SU-DHL-6 (cell line): Measurements from ENCODE around the gene CSNK1D.

Source experiments
- H2AFZ ChIP-seq: fragments of 200-600 bp; sonication (generic); 2 replicates; pipeline ENCODE4 v1.6.1; 2014; ENCODE audit warnings: low read depth, mild to moderate bottlenecking, moderate library complexity, mixed read lengths, antibody characterized with exemption, low read length; ENCODE audit not compliant: severe bottlenecking
- H3F3A ChIP-seq: fragments of 200-600 bp; shearing (Covaris generic); 2 replicates; pipeline ENCODE4 v1.6.0; 2016; ENCODE audit warnings: antibody characterized with exemption, mild to moderate bottlenecking; ENCODE audit not compliant: insufficient read depth
- H3K27ac ChIP-seq: fragments of 200-600 bp; sonication (generic); 2 replicates; pipeline ENCODE4 v1.5.1; 2016; ENCODE audit warnings: low read depth, mild to moderate bottlenecking, low read length, moderate library complexity, mixed read lengths
- H3K27me3 ChIP-seq: fragments of 200-600 bp; sonication (generic), shearing (Covaris generic); 2 replicates; pipeline ENCODE4 v1.6.0; 2014; ENCODE audit warnings: mild to moderate bottlenecking, low read length
- H3K36me3 ChIP-seq: fragments of 200-600 bp; sonication (generic); 2 replicates; pipeline ENCODE4 v1.6.1; 2014; ENCODE audit warnings: mild to moderate bottlenecking, low read length, mixed read lengths
- H3K4me2 ChIP-seq: fragments of 300-600, 200-600 bp; shearing (Covaris generic), sonication (generic); 2 replicates; pipeline ENCODE4 v1.6.0; 2014; ENCODE audit warnings: low read length, low read depth, mild to moderate bottlenecking; ENCODE audit not compliant: poor library complexity, severe bottlenecking
- H3K4me3 ChIP-seq: fragments of 200-600 bp; sonication (generic); 2 replicates; pipeline ENCODE4 v1.5.1; 2014; ENCODE audit warnings: antibody characterized with exemption, low read length, mild to moderate bottlenecking, mixed read lengths; ENCODE audit not compliant: insufficient read depth, poor library complexity, severe bottlenecking
- H3K79me2 ChIP-seq: fragments of 200-600 bp; sonication (generic); 2 replicates; pipeline ENCODE4 v1.6.1; 2014; ENCODE audit warnings: mild to moderate bottlenecking, low read length, moderate library complexity; ENCODE audit not compliant: insufficient read depth
- H3K9ac ChIP-seq: fragments of 200-600 bp; sonication (generic); 2 replicates; pipeline ENCODE4 v1.7.0; 2014; ENCODE audit warnings: mild to moderate bottlenecking, low read length
- H3K9me2 ChIP-seq: fragments of 200-600 bp; sonication (generic); replicated peaks from 2 replicates; pipeline ENCODE4 v1.6.1; 2014; ENCODE audit warnings: low read length; ENCODE audit not compliant: insufficient read depth
- H3K9me3 ChIP-seq: fragments of 200-600 bp; sonication (generic); 2 replicates; pipeline ENCODE4 v1.6.1; 2014; ENCODE audit warnings: low read length, mixed read lengths; ENCODE audit not compliant: insufficient read depth
- H4K20me1 ChIP-seq: fragments of 200-600 bp; sonication (generic); 2 replicates; pipeline ENCODE4 v1.6.1; 2014; ENCODE audit warnings: low read depth, mild to moderate bottlenecking, antibody characterized with exemption, low read length, moderate library complexity, mixed read lengths
- EZH2phosphoT487 ChIP-seq: fragments of 200-600 bp; sonication (generic), shearing (Covaris generic); conservative IDR thresholded peaks from 2 replicates; pipeline ENCODE4 v1.6.1; 2018; ENCODE audit warnings: mild to moderate bottlenecking, antibody characterized with exemption, low read length, moderate library complexity, mixed read lengths
- TF ChIP-seq, protein P1 (sequence below): fragments of 200-600 bp; sonication (generic); IDR thresholded peaks from one replicate; pipeline ENCODE4 v1.5.1; 2017; ENCODE audit warnings: antibody characterized with exemption, mild to moderate bottlenecking, low read length, moderate library complexity; ENCODE audit not compliant: insufficient read depth, poor library complexity, severe bottlenecking

The CSNK1D gene

GRCh38 chr17:82253179-82253544 lies 20.3 kb downstream of the CSNK1D start:
- Histone ChIP-seq H4K20me1 (no peaks in the 10 kb centered on the region; the same call in 1 of the 2 replicates), H3K27ac (no peak overlapping the region), H3K79me2 (peaks cover 8% of the 10 kb centered on the region; the same call in 1 of the 2 replicates), H2AFZ (no peak overlapping the region), H3K27me3 (no peaks in the 10 kb centered on the region), H3K9ac (no peak overlapping the region), H3K4me2 (no peak overlapping the region), H3K4me3 (no peak overlapping the region), H3K36me3 (peaks cover 19% of the 10 kb centered on the region), H3F3A (no peaks in the 10 kb centered on the region), H3K9me3 (no peaks in the 10 kb centered on the region), H3K9me2 (no peaks in the 10 kb centered on the region)
- TF ChIP-seq, protein P1, sequence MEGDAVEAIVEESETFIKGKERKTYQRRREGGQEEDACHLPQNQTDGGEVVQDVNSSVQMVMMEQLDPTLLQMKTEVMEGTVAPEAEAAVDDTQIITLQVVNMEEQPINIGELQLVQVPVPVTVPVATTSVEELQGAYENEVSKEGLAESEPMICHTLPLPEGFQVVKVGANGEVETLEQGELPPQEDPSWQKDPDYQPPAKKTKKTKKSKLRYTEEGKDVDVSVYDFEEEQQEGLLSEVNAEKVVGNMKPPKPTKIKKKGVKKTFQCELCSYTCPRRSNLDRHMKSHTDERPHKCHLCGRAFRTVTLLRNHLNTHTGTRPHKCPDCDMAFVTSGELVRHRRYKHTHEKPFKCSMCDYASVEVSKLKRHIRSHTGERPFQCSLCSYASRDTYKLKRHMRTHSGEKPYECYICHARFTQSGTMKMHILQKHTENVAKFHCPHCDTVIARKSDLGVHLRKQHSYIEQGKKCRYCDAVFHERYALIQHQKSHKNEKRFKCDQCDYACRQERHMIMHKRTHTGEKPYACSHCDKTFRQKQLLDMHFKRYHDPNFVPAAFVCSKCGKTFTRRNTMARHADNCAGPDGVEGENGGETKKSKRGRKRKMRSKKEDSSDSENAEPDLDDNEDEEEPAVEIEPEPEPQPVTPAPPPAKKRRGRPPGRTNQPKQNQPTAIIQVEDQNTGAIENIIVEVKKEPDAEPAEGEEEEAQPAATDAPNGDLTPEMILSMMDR, result no peak
- no peak for TF ChIP-seq EZH2phosphoT487

DNA sequence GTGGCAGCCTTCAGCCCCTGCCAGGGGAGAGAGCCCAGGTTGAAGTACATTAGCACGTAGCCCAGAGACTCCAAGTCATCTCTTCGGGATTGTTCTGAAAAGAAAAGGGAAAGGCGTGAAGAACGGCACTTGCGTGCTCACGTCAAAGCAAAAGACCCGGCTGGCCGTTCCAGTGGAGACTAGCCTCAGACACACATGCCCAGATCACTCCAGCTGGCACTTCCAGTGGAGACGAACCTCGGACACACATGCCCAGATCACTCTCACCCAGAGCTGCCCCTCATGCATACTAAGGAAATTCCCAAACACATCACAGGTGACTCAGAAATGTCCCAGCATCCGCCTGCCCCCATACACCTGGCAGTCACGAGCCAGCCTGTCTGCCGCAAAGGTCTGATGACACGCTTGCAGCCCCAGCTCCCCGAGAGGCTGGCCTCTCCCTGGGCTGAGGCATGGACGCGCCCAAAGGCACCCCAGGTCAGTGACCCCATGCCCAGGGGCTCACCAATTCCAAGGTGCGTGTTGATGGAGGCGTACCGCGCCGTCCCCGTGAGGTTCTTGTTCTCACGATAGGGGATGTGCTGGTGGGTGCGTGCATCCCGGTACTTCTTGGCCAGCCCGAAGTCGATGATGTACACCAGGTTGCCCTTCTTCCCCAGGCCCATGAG lies 20.9 kb downstream of the CSNK1D start:
- no peaks in the 10 kb centered on the region; the same call in 1 of the 2 replicates for H4K20me1 ChIP-seq
- H3K36me3 ChIP-seq, result peaks cover 19% of the 10 kb centered on the region
- no peak overlapping the region for H3K4me3 ChIP-seq
- H3K79me2 ChIP-seq, result peaks cover 8% of the 10 kb centered on the region; the same call in 1 of the 2 replicates
- no peak for TF ChIP-seq EZH2phosphoT487
- TF ChIP-seq, protein P1, result no peak
- no peaks in the 10 kb centered on the region for H3K27me3 ChIP-seq
- H3K4me2 ChIP-seq, result no peak overlapping the region
- no peak overlapping the region for H3K27ac ChIP-seq
- no peak overlapping the region for H2AFZ ChIP-seq
- H3F3A ChIP-seq, result no peaks in the 10 kb centered on the region
- no peak overlapping the region for H3K9ac ChIP-seq
- no peaks in the 10 kb centered on the region for H3K9me3 ChIP-seq
- H3K9me2 ChIP-seq, result no peaks in the 10 kb centered on the region

DNA sequence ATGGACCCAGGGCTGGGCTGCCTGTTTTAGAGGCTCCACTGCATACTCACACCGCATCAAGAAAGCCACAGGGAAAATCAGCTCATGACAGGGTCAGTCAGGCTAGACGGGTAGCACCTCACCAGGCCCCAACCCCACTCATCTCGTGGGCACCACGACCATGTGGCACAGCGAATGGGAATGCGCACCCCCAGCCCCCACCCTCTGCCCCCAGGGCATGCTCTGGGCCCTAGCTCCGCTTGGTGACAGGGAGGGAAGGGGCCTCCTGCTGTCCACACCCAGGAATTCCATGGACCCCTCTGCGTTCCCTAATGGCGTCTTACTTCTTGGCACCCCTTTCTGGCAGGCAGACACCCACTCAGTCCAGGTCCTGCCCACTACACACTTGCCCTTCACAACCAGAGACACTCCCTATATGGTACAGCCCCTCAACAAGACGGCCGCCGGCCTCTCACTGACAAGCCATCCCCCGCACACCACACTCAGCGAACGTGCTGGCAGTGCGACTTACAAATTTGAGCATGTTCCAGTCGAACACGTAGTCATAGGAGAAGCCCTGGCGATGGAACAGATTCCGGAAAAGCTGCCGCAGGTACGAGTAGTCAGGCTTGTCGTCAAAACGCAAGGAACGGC lies 22.5 kb downstream of the CSNK1D start:
- no peaks in the 10 kb centered on the region for H3K9me3 ChIP-seq

More for the DNA sequence above, 22.5 kb downstream of the CSNK1D start:
- no peaks in the 10 kb centered on the region; the same call in 1 of the 2 replicates for H4K20me1 ChIP-seq
- H3K9me2 ChIP-seq, result no peaks in the 10 kb centered on the region
- no peaks in the 10 kb centered on the region for H3F3A ChIP-seq
- H3K4me2 ChIP-seq, result no peak overlapping the region
- H3K4me3 ChIP-seq, result no peak overlapping the region
- peaks cover 4% of the 10 kb centered on the region; the same call in 1 of the 2 replicates for H3K79me2 ChIP-seq
- no peak for TF ChIP-seq EZH2phosphoT487
- TF ChIP-seq, protein P1, result no peak
- H3K36me3 ChIP-seq, result peaks cover 7% of the 10 kb centered on the region; the same call in 1 of the 2 replicates
- no peak overlapping the region for H2AFZ ChIP-seq
- no peaks in the 10 kb centered on the region for H3K27me3 ChIP-seq
- no peak overlapping the region for H3K27ac ChIP-seq
- no peak overlapping the region for H3K9ac ChIP-seq
